HG02642 (cell line): ENCODE data around the gene PDXK.
A peak's percentile ranks its signal among the peaks of the same experiment; 100 is the strongest.
"Not testable (repeated sequence)": the region's sequence is repeated elsewhere in the genome, so short reads cannot be mapped to it uniquely, and the experiment has no call there.

ENCODE experiments used
- ATAC-seq: cut with Tn5 transposase; IDR thresholded peaks from one replicate; pipeline ENCODE4 v1.9.1; 2021; ENCODE audit warnings: mild to moderate bottlenecking; ENCODE audit not compliant: unreplicated experiment, poor library complexity

PDXK gene

DNA sequence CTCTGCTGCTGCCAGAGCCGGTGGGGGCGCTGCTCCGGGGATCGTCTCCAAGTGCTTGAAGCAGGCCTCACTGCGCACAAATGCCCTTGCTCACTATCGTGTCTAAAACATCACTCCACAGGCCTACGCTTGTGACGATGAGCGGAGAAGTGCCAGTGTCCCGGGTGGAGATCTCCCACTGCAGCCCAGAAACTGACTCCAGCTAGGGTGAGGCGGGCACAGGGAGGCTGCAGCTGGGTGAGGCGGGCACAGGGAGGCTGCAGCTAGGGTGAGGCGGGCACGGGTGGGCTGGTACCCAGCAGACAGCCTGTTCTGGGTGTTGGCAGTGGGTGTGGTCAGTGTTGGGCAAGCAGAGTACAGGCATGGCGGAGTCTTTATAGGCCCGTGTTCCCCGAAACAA is 22.7 kb upstream of the PDXK start:
- no peak for ATAC-seq

DNA sequence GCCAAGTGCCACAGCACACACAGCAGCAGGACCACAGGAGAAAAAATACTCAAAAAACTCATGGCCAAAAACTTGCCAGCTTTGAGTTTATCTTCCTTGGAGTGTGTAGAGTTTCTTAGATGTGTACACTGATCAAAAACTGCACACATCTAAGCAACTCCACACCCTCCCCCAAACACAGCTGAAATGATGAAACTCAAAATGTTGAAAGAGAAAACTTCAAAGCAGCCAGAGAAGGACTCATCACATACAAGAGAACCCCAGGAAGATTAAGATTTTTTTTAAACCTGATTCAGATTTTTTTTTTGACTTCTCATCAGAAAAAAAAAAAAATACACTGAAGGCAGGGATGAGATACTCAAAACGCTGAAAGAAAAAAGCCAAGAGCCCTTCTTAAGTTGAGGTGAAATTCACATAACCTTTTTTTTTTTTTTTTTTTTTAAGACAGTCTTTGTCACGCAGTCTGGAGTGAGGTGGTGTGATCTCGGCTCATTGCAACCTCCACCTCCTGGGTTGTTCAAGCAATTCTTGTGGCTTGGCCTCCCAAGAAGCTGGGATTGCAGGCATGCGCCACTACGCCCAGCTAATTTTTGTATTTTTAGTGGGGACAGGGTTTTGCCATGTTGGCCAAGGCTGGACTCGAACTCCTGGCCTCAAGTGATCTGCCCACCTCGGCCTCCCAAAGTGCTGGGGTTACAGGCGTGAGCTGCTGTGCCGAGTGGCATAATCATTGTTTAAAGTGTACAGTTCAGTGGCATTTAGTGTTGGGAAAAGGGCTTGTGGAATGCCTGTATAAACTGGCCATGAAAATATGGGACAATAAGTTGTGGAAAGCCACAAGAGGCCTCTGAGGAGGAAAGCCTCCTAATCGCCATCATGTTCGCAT is 20.9 kb upstream of the PDXK start:
- ATAC-seq, result no peak

DNA sequence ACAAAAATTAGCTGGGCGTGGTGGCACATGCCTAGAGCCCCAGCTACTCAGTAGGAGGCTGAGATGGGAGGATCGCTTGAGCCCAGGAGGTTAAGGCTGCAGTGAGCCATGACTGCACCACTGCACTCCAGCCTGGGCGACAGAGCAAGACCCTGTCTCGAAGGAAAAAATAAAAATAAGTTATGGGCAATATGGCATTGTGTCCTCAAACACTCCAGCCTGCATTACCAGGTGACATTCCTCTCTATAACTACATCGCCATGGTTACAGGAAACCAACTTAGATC is 19.5 kb upstream of the PDXK start:
- ATAC-seq, result not testable (repeated sequence)

DNA sequence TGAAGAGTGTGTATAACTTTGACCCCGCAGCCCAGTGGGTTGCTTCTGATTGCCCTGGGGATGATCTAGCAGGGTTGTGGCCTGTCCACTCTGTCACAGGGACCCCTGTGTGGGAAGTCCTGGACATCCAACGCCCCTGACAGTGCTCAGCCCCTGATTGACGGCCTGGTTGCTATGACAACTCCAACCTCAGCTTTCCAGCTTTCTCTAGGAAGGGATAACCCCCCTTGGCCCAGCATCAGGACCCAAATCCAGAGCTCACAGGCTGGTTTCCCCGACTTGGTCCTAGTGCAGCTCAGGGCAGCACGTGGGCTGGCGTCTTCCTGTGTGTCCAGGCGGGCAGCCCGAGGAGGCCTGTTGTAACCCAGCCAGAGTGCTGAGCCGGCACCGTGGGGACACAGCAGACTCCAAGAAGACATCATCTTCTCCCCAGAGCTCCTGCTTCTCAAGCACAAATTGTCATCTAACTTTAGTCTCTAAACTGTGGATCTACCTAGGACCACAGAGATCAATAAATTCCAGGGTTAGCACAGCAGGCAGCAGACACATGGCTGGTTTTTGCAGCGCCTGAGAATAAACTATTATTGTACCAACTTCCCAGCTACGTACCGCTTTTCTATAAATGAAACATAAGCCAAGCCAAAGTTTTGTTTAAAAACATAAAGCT is 18.9 kb upstream of the PDXK start:
- ATAC-seq, result no peak

DNA sequence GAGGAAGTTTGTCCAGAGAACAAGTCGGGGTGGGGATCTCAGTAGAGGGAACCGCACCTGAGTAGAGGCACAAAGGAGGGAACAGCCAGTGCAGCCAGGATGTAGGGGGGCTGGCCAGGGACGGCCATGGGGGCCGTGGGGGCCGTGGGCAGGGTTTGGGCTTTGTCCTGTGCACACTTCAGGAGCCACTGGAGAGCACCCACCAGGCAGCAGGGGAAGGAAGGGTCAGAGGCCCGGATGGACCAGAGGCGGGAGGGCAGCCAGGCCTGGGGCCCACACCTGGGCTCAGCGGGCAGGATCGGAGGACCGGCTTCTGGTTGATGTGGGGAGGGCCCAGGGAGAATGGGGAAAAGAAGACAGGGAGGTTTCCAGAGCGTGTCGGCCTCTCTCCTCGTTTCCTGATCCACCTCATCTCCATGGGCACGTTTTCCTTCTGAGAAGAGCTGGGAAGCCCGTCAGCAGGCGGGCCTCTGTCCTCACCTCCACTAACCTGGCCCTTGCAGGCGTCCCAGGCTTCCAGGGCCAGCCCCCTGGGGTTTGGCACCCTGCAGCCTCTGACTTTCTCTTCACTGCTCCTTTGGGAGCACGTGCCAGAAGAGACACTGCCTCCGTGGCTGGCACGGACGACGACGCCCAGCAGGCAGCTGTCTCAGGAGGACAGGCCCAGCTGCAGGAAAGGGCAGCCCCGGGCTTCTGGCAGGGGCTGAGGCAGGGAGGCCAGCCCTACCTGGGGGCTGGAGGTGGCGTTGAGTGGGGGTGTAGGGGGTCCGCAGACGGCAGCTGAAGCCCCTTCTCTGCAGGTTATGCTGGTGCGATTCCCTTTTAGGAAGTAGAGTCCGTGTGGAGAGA is 16.8 kb upstream of the PDXK start:
- ATAC-seq, result no peak

DNA sequence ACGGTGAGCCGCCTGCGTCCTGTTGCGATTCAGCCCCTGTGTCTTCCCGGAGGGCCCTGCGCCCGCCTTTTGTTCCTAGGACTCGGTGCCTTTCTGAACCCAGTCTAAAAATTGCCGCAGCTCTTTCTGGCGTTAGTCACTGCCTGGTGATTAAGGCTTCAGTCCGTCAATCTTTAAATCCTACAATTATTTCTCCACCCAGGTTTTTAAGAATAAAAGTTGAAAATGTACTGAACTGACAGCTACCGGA is 16.2 kb upstream of the PDXK start:
- no peak for ATAC-seq

DNA sequence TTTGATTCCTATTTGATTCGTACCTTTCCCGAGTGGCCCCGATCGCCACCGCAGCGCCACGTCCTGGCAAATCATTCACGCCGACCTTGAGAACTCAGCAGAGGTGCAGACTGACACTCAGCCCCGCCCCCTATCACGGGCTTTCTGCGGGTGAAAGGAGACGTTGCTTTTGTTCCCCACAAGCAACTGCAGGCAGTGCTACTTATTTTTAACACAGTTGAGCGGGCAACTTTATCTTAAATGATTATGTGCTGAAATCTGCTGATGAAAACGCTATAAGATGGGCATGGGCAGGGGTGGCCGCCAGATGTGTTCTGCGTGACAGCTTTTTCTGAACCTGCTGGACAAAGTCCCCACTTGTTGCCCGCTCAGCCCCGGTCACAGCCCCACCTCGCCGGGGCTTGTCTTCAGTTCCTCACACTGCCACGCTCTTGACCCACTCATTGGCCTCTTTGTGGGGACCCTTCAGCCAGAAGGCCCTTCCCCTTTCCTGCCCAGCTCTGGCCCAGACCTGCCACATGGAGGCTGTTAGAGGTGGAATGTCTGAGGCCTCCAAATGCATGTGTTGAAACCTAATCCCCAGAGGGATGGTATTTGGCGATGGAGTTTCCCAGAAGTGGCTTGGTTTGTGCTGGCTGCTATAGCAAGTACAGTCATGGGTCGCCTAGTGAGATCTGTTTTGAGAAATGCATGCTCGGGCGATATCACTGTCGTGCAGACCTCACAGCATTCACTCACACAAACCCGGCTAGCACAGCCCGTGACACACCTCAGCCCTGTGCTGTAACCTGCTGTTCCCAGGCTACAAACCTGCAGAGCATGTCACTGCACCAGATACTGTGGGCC is 15.7 kb upstream of the PDXK start:
- no peak for ATAC-seq

DNA sequence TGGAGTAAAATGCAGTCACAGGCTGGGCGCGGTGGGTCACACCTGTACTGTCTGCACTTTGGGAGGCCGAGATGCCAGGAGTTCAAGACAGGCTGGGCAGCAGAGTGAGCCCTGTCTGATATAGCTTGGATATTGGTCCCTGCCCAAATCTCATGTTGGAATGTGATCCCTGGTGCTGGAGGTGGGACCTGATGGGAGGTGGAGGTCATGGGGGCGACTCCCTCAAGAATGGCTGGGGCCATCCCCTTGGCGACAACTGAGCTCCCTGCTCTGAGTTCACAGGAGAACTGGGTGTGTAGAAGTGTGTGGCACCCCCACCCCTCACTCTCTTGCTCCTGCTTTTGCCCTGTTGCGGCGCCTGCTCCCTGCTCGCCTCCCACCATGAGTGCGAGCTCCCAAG is 11.5 kb upstream of the PDXK start:
- ATAC-seq, result no peak

DNA sequence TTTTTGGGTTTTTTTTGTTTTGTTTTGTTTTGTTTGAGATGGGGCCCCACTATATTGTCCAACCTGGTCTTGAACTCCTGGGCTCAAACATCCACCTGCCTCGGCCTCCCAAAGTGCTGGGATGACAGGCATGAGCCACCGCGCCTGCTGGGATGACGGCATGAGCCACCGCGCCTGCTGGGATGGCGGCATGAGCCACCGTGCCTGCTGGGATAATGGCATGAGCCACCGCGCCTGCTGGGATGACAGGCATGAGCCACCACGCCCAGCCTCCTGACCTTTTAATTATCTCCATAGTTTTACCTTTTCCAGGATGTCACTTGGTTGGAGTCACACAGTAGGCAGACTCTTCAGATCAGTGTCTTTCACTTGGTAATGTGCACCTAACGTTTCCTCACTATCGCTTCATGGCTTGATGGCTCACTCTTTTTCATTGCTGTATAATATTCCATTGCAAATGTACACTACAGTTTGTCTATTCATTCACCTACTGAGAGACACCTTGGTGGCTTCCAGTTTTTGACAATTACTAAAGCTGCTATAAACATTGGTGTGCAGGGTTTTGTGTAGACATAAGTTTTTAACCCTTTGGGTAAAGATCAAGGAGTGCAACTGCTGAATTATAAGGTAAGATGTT is 10.1 kb upstream of the PDXK start:
- ATAC-seq, result no peak

DNA sequence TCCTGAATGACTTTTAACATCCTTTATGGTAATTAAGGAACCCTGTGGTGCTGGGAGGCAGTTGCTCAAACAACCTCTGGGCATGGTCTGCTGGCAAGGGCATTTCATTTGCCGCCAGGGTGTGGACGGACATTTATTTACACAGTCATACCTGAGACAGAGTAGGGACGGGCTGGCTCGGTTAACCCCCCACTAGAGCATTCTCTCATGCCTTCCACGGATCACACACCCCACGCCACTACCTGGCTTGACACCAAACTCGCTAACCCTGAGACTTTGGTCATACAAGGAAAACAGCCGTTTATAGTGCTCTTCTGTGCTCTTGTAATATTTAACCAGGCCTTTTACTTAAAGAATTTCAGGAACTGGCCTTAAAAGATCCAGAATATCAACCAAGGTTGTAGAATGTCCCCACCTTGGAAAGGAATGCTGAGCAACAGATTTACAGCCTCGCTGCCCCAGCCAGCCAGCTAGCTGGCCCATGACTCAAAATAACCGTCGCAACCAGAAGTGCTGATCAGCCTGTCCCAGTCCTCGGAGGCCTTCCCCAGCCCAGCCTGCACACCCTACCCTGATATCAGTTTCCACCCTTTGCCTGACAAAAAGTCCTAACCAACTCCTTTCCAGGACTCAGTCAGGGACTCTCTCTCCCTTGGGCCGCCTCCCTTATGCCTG is 6.5 kb upstream of the PDXK start:
- no peak for ATAC-seq

DNA sequence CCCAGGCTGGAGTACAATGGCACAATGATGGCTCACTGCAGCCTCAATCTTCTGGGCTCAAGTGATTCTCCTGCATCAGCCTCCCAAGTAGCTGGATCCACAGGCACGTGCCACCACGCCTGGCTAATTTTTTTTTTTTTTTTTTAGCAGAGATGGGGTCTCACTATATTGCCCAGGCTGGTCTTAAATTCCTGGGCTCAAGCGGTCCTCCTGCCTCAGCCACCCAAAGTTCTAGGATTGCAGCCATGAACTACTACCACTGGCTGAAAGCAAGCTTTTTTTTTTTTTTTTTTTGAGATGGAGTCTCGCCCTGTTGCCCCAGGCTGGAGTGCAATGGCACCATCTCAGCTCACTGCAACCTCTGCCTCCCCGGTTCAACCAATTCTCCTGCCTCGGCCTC is 5.8 kb upstream of the PDXK start:
- ATAC-seq, result not testable (repeated sequence)

DNA sequence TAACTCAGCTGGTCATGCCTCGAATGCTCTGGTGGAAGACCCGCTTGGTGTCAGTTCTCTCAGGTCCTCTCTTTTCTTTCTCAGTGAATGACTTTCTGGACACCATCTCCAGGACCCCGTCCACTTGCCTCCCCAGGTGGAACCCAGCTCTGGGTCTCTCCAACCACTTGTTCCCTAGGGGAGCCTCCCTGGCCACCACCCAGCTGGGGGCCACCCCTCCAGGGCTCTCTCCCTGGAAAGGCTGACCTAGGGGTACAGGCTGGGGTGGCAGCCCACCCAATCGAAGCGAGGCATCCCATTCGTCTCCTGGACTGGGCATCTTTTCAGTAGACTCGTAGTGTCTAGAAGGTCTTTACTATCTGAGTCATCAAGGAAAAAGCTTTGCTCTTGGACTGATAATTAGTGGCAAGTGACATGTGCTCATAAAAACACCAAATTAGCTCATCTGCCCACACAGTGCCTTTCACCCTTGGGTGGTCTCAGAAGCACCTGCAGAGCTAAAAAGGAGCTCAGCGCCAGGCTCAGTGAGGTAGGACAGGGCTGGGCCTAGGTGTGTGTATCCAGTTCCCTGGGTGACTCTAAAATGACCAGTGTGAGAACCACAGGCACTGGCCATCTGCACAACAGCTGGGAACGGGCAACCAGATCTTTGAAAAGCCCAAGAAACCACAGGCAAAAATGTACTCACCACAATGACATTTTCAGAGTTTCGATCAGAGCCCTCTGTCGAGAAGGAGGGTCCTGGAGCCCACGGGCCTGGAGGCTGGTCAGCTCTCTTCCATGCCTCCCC is 2.4 kb upstream of the PDXK start:
- ATAC-seq, result peak; percentile 32

DNA sequence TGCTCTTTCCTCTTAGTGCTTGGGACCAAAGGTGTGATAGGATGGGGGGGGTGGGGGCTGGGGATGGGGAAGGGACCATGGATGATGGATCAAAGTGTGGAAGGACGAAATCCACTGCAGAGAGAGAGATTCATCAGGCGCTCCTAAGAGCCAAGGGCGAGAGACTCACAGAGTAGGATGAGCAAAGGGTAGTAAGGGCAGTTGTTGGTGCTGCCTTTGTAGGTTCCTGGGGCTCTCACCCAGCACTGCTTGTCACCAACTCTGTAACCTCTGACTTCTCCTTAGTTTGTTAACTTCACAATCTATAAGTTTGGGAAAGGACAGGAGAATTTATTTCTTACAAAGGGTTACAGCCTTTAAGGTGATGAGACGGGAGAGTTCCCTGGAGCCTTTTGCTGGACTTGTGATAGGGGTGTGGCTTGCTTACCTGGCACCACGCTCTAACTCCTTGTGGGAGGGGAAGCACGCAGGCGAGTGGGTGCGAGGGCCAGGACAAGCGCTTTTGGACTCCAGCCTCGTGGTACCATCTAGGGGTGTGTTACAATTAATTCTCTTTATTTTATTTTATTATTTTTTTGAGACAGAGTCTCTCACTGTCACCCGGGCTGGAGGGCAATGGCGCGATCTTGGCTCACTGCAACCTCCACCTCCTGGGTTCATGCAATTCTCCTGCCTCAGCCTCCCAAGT is 1.6 kb upstream of the PDXK start:
- ATAC-seq, result no peak

DNA sequence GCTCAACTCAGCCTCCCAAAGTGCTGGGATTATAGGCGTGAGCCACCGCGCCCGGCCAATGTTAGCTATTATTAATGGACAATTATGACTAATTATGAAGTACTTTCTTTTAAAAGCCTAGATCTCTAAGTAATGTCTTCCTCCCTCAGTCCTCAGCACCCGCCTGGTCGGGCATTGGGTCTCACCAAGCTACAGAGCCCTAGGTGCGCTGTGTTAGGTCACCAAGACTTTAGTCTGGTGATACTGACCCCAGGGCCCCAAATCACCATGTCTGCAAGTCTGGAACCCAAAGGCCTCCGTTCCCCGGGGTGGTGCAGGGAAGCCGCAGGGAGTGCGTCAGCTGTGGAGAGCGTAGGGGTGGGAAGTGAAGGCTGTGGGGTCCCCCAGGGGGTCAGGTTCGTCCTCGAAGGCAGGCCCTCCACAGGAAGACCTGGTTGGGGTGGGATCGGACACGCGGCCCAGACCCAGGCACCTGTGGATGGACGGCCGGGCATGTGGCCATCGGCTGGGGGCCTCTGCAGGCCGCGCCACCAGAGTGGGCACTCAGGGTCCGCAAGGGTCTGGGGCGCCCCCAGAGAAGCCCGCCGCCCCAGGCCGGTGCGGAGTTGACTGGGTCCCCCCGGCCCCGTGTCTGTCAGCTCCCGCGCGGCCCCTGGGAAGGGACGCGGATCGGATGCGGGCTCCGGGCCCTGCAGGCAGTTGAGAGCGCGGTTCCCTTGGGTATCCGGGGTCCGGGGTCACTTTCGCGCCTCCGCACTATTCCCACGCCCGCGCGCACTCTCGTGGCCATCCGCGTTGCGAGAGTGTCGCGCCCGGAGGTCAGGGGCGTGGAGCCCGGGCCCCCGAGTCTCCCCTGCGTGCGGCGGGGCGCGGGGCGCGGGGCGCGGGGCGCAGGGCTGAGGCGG is 710 bp upstream of the PDXK start:
- no peak for ATAC-seq

DNA sequence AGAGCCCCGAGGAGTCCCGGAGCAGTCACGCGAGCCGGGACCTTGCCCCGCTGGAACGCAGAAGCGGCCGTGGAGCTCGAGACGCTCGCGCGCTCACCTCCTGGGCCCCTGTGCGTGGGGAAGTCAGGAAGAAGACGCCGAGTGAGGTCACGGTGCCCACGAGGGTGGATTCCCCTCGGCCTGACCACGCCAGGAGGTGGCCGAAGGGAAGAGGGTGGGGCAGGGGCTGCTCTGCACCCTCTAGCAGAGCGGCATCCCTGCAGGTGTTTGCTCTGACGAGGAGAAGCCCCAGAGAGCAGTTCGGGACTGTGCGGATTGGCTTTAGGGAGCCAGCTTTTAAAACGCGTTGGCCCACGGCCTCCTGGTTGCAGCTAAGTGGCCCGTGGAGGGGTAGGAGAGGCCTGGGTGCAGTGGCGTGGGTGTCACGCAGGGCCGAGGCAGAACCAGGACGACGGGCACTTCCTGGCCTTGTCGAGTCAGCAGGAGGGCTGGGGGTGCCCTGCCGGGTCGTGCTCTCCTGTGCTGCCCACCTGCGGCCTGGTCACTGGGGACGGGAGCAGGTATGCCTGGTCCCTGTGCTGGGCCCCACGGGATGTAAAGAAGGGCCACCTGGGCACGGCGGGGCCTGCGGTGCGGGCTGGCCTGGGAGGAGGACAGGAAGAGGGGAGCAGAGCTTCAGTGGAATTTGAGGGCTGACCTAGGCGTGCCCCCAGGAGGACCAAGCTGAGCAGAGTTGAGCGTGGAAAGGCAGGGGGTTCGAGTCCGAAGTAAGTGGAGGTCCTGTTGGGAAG is 1.0 kb downstream of the PDXK start:
- peak; percentile 6 for ATAC-seq

DNA sequence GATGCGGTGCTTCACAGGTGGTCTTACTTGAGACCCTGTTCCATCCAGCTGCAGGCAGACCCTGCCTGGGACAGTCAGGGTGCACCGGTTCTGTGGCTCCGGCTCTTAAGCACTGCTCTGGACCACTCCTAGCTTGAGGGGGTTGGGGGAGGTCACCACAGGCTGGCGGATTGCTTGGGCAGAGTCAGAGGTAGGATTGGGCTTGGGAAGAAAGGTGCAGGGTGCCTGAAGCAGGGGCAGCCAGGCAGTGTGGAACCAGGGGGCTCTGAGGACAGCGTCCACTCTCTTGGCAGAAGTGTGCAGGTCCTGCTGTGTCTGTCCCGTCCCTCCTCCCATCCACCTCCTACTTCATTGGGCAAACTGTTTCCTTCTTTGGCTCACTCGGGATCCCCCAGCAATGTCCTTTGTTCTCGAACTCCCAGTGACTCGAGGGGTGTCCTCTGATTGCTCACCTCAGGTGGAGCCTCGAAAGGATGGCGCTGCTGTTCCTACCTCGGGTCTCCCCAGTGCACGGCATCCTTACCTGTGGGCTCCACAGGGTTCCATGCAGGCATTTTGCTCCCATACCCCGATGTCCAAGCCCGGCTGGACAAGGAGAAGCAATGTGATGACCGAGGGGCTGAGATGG is 1.7 kb downstream of the PDXK start:
- no peak for ATAC-seq
